ENCODE measurements around the gene HOXC13. TPM values are rescaled to one million over a fixed set of nuclear protein-coding genes. Genes with fewer than 3 reads are reported as not detected.

Gene HOXC13
- total and polyA plus RNA-seq, 2 of the 13 experiments (the other 11 are each of a cell fraction or from before 2014, with no cell fraction given), result 0.07 TPM; not detected in 1

GRCh38 chr12:53993162-53994008, 54.8 kb downstream of the HOXC13 start:
- no peak for DNase-seq (ENCODE audit: low spot score)
- H3K4me1 ChIP-seq (ENCODE audit: insufficient read depth, low read length), result peaks cover 39% of the 10 kb centered on the region
- no peak overlapping the region for H3K9ac ChIP-seq (ENCODE audit: insufficient read depth, low read depth, low read length)
- no peak overlapping the region for H3K27ac ChIP-seq (ENCODE audit: extremely low read length, insufficient read depth, low read length)
- H3K4me2 ChIP-seq (ENCODE audit: low read depth, low read length), result no peak overlapping the region
- H2AFZ ChIP-seq (ENCODE audit: low read length), result no peak overlapping the region
- H3K9me3 ChIP-seq (ENCODE audit: low read length), result no peaks in the 10 kb centered on the region
- H4K20me1 ChIP-seq (ENCODE audit: insufficient read depth, low read length), result no peaks in the 10 kb centered on the region
- WGBS (ENCODE audit: low lambda C conversion rate), result 80% methylated on average over 17 of the region's 18 CpGs
- ChIA-PET POLR2A (no interaction called here), CTCF (ENCODE audit: low intra/inter-chr PET ratio, low total read pairs) (no interaction called here)
- FAIRE-seq, result no peak
- ATAC-seq, result no peak
- H3K4me3 ChIP-seq (replicated peaks in 1 of 3; ENCODE audit: insufficient read depth in 1 of 3, low read depth in 2 of 3, low read length in 3 of 3), result no peak overlapping the region
- BruUV-seq (replicated peaks), result no TSS peak
- intact Hi-C loops (cut with micrococcal nuclease; ENCODE audit: unreplicated experiment), result no loop called here
- no peak for TF ChIP-seq NFIB (CRISPR knock-in tag; IDR thresholded peaks at IDR 0.05; ENCODE audit: borderline replicate concordance)
- no peak for TF ChIP-seq NR2C2 (CRISPR knock-in tag; IDR thresholded peaks at IDR 0.05; ENCODE audit: borderline replicate concordance)
- TF ChIP-seq PLSCR1 (CRISPR knock-in tag; IDR thresholded peaks at IDR 0.05; ENCODE audit: borderline replicate concordance), result no peak
- TF ChIP-seq ZSCAN25 (CRISPR knock-in tag; IDR thresholded peaks at IDR 0.05), result no peak
- TF ChIP-seq ZC3H13 (CRISPR knock-in tag; IDR thresholded peaks at IDR 0.05), result no peak
- TF ChIP-seq IRF1 (CRISPR knock-in tag; IDR thresholded peaks at IDR 0.05; ENCODE audit: low read depth), result no peak
- no peak for TF ChIP-seq RBFOX2 (IDR thresholded peaks at IDR 0.05; ENCODE audit: low read depth, low read length)
- no peak for TF ChIP-seq ZNF619 (CRISPR knock-in tag; IDR thresholded peaks at IDR 0.05)
- H3K36me3 ChIP-seq (replicated peaks in 1 of 2; ENCODE audit: control insufficient read depth in 1 of 2, insufficient read depth in 2 of 2, low read length in 2 of 2), result no peaks in the 10 kb centered on the region
- no peaks in the 10 kb centered on the region for H3K79me2 ChIP-seq (ENCODE audit: insufficient read depth, low read length)
- in situ Hi-C loops (cut with HindIII; ENCODE audit: extremely low pct_ligation_motif_present, low pct_unique_long_range_greater_than_20kb), result loop anchor here (10.0 kb wide), 1 partner anchor 381 kb away; no protein-coding TSS in a partner anchor
- peaks cover 10 to 56% of the 10 kb centered on the region in 2 experiments for H3K27me3 ChIP-seq (ENCODE audit: control insufficient read depth in 1 of 2, insufficient read depth in 2 of 2, low read length in 2 of 2)

All from HepG2 (cell line).